ENCODE results near the gene MUC16. TPM values are rescaled to one million over a fixed set of nuclear protein-coding genes. Genes with fewer than 3 reads are reported as not detected.
"Not testable (repeated sequence)": the region's sequence is repeated elsewhere in the genome, so short reads cannot be mapped to it uniquely, and the experiment has no call there.

The MUC16 gene
- total RNA-seq, 1 donor from 2014 or later: 0.16 TPM

DNA sequence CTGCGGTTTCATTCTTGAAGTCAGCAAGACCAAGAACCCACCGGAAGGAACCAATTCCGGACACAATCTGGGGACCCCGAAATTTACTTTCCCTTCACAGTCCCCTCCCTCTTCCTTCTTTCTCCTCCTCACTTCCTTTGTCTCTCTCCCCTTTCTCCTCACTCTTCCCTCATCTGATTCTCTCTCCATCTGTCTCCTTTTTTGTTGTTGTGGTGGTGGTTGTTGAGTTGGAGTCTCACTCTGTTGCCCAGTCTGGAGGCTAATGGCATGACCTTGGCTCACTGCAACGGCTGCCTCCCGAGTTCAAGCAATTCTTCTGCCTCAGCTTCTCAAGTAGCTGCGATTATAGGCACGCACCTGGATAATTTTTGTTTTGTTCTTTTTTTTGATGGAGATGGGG is 44.0 kb upstream of the MUC16 start:
- ChIA-PET CTCF (no interaction called here), POLR2A (interaction anchor here (0.6 kb wide), 1 partner anchor 70 kb away, joined by 5 read pairs; no protein-coding TSS in a partner anchor)
- TF ChIP-seq, protein P1, sequence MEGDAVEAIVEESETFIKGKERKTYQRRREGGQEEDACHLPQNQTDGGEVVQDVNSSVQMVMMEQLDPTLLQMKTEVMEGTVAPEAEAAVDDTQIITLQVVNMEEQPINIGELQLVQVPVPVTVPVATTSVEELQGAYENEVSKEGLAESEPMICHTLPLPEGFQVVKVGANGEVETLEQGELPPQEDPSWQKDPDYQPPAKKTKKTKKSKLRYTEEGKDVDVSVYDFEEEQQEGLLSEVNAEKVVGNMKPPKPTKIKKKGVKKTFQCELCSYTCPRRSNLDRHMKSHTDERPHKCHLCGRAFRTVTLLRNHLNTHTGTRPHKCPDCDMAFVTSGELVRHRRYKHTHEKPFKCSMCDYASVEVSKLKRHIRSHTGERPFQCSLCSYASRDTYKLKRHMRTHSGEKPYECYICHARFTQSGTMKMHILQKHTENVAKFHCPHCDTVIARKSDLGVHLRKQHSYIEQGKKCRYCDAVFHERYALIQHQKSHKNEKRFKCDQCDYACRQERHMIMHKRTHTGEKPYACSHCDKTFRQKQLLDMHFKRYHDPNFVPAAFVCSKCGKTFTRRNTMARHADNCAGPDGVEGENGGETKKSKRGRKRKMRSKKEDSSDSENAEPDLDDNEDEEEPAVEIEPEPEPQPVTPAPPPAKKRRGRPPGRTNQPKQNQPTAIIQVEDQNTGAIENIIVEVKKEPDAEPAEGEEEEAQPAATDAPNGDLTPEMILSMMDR (IDR thresholded peaks at IDR 0.05): no peak
- intact Hi-C loops (cut with micrococcal nuclease): no loop called here
- ATAC-seq (ENCODE audit: low read depth): no peak
- no peak for DNase-seq
- H3K27me3 Mint-ChIP-seq: no peaks in the 10 kb centered on the region
- H3K4me3 Mint-ChIP-seq: no peak overlapping the region
- H3K27ac Mint-ChIP-seq: no peak overlapping the region
- H3K9me3 Mint-ChIP-seq: peaks cover 4% of the 10 kb centered on the region
- H3K4me1 Mint-ChIP-seq: no peaks in the 10 kb centered on the region
- H3K36me3 Mint-ChIP-seq (ENCODE audit: low read depth): no peaks in the 10 kb centered on the region

DNA sequence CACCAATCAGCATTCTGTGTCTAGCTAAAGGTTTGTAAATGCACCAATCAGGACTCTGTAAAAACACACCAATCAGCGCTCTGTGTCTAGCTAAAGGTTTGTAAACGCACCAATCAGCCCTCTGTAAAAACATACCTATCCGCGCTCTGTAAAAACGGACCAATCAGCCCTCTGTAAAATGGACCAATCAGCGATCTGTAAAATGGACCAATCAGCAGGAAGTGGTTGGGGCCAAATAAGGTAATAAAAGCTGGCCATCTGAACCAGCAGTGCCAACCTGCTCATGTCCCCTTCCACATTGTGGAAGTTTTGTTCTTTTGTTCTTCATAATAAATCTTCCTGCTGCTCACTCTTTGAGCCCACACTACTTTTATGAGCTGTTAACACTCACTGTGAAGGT is 43.5 kb upstream of the MUC16 start:
- H3K4me3 Mint-ChIP-seq; CTCF ChIA-PET; H3K27ac Mint-ChIP-seq; H3K4me1 Mint-ChIP-seq; intact Hi-C loops (cut with micrococcal nuclease); H3K27me3 Mint-ChIP-seq; DNase-seq; ATAC-seq (ENCODE audit: low read depth); H3K9me3 Mint-ChIP-seq; H3K36me3 Mint-ChIP-seq (ENCODE audit: low read depth): not testable (repeated sequence)
- POLR2A ChIA-PET: interaction anchor here (0.6 kb wide), 1 partner anchor 69 kb away, joined by 5 read pairs; no protein-coding TSS in a partner anchor

DNA sequence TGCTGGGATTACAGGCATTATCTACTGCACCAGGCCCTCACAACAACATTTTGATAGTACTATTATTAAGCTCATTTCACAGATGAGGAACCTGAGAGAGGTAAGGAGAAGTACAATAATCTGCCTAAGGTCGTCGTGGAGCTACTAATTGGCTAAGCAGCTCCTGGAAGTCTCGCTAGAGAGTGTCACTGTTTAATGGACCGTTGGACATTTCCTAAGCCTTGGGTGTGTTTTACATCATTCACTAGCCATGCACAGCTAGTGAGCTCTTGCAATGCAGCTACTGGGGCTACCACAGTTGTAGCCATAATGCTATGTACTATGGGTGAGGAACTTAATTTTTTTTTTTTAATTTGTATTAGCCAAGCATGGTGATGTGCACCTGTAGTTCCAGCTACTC is 42.7 kb upstream of the MUC16 start:
- intact Hi-C loops (cut with micrococcal nuclease): no loop called here
- DNase-seq (no peak), ATAC-seq (ENCODE audit: low read depth) (no peak)
- no peaks in the 10 kb centered on the region for H3K36me3 Mint-ChIP-seq (ENCODE audit: low read depth)
- no peak overlapping the region for H3K4me3 Mint-ChIP-seq
- no peaks in the 10 kb centered on the region for H3K27me3 Mint-ChIP-seq
- no peaks in the 10 kb centered on the region for H3K4me1 Mint-ChIP-seq
- H3K27ac Mint-ChIP-seq: no peak overlapping the region
- ChIA-PET CTCF (no interaction called here), POLR2A (no interaction called here)
- H3K9me3 Mint-ChIP-seq: peaks cover 3% of the 10 kb centered on the region
- TF ChIP-seq, protein P1 (IDR thresholded peaks at IDR 0.05): no peak

DNA sequence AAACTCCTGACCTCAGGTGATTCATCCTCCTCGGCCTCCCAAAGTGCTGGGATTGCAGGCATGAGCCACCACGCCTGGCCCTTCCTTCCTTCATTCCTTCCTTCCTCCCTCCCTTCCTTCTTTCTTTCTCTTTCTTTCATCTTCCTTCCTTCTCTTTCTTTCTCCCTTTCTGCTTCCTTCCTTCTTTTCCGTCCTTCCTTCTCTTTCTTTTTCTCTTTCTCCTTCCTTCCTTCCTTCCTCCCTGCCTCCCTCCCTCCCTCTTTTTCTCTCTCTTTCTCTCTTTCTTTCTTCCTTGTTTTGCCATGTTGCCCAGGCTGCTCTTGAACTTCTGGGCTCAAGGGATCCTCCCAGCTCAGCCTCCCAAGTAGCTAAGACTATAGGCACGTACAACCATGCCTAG is 36.5 kb upstream of the MUC16 start:
- intact Hi-C loops (cut with micrococcal nuclease): no loop called here
- TF ChIP-seq, protein P1 (IDR thresholded peaks at IDR 0.05): no peak
- ChIA-PET POLR2A (no interaction called here), CTCF (no interaction called here)
- Mint-ChIP-seq H3K36me3 (ENCODE audit: low read depth) (no peaks in the 10 kb centered on the region), H3K27ac (no peak overlapping the region), H3K9me3 (no peaks in the 10 kb centered on the region), H3K27me3 (peaks cover 3% of the 10 kb centered on the region), H3K4me1 (no peaks in the 10 kb centered on the region), H3K4me3 (no peak overlapping the region)
- DNase-seq: no peak
- no peak for ATAC-seq (ENCODE audit: low read depth)

DNA sequence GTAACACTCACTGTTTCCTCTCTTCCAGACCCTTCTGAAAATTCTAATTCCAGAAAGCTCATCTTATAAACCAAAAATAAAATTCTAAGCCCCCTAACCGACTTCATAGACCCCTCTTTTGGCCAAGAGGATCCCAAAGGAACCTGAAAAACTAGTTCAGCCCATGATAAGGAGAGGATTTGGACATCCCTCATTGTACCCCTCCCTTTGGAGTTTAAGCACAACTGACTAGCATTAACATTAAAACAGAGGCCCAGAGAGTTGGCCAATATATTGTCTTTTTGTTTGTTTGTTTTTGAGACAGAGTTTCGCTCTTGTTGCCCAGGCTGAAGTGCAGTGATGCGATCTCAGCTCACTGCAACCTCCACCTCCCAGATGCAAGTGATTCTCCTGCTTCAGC is 34.2 kb upstream of the MUC16 start:
- ChIA-PET CTCF (no interaction called here), POLR2A (no interaction called here)
- no peak overlapping the region for H3K27ac Mint-ChIP-seq
- H3K9me3 Mint-ChIP-seq: no peaks in the 10 kb centered on the region
- intact Hi-C loops (cut with micrococcal nuclease): no loop called here
- no peak for ATAC-seq (ENCODE audit: low read depth)
- TF ChIP-seq, protein P1 (IDR thresholded peaks at IDR 0.05): no peak
- no peak overlapping the region for H3K4me3 Mint-ChIP-seq
- H3K4me1 Mint-ChIP-seq: no peaks in the 10 kb centered on the region
- no peak for DNase-seq
- H3K27me3 Mint-ChIP-seq: peaks cover 3% of the 10 kb centered on the region
- no peaks in the 10 kb centered on the region for H3K36me3 Mint-ChIP-seq (ENCODE audit: low read depth)

DNA sequence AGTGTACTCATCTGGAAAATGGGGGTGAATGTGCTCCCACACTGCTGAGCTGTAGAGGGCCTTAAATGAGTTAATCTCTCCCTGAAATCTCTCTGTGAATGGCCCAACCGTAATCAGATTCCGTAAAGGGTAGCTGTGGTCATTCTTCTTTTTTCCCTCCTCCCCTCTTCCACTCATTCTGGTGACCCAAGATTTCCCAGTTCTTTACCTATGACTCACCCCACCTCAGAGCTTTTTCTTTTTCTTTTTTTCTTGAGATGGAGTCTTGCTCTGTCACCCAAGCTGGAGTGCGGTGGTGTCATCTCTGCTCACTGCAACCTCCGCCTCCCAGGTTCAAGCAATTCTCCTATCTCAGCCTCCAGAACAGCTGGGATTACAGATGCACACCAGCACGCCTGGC is 33.3 kb upstream of the MUC16 start:
- H3K36me3 Mint-ChIP-seq (ENCODE audit: low read depth): no peaks in the 10 kb centered on the region
- CTCF ChIA-PET: no interaction called here
- no peak for ATAC-seq (ENCODE audit: low read depth)

More for the DNA sequence above, 33.3 kb upstream of the MUC16 start:
- Mint-ChIP-seq H3K9me3 (no peaks in the 10 kb centered on the region), H3K27me3 (peaks cover 3% of the 10 kb centered on the region), H3K4me3 (no peak overlapping the region), H3K27ac (no peak overlapping the region), H3K4me1 (no peaks in the 10 kb centered on the region)
- intact Hi-C loops (cut with micrococcal nuclease): no loop called here
- DNase-seq: no peak
- TF ChIP-seq, protein P1 (IDR thresholded peaks at IDR 0.05): no peak
- POLR2A ChIA-PET: no interaction called here

All from activated B cell treated with CpG ODN at 0.5 μM for 24 hours (primary cell).